Spleen (tissue), 13 donors: ENCODE data around the gene DYSF. TPM values are rescaled to one million over a fixed set of nuclear protein-coding genes. Genes with fewer than 3 reads are reported as not detected.
"Not testable (repeated sequence)": the region's sequence is repeated elsewhere in the genome, so short reads cannot be mapped to it uniquely, and the experiment has no call there.

Source experiments
- DNase-seq: peaks from one replicate; pipeline ENCODE4 v3.0.0-alpha.2; 2020
- H3K27ac ChIP-seq, 8 donors: fragments of 200-600 bp; sonication (generic) in 7 of 8; 1 replicate in 4 of 8; 2 replicates in 4 of 8; pipeline versions ENCODE4 v1.5.0 to v1.8.0; 2016 to 2021; ENCODE audit warnings: inconsistent platforms in 4 of 8, mild to moderate bottlenecking in 4 of 8, moderate library complexity in 1 of 8
- H3K27me3 ChIP-seq, 7 donors: fragments of 200-600 bp; sonication (generic) in 6 of 7; replicated peaks in 1 of 7; 1 replicate in 4 of 7; 2 replicates in 3 of 7; pipeline versions ENCODE4 v1.5.0 to v1.8.0; 2016 to 2021; ENCODE audit warnings: inconsistent platforms in 3 of 7, mild to moderate bottlenecking in 1 of 7
- H3K36me3 ChIP-seq, 6 donors: fragments of 200-600 bp; sonication (generic) in 5 of 6; 1 replicate in 4 of 6; 2 replicates in 2 of 6; pipeline versions ENCODE4 v1.5.0 to v1.8.0; 2016 to 2021; ENCODE audit warnings: inconsistent platforms in 2 of 6
- H3K4me1 ChIP-seq, 6 donors: fragments of 200-600 bp; sonication (generic) in 5 of 6; 1 replicate in 3 of 6; 2 replicates in 3 of 6; pipeline versions ENCODE4 v1.5.0 to v1.8.0; 2016 to 2021; ENCODE audit warnings: inconsistent platforms in 3 of 6
- H3K4me3 ChIP-seq, 8 donors: fragments of 200-600 bp; sonication (generic) in 7 of 8; 1 replicate in 4 of 8; 2 replicates in 4 of 8; pipeline versions ENCODE4 v1.5.0 to v1.8.0; 2016 to 2021; ENCODE audit warnings: inconsistent platforms in 4 of 8, mild to moderate bottlenecking in 4 of 8, moderate library complexity in 2 of 8
- H3K9me3 ChIP-seq, 8 donors: fragments of 200-600 bp; sonication (generic) in 7 of 8; 1 replicate in 4 of 8; 2 replicates in 4 of 8; pipeline versions ENCODE4 v1.5.0 to v1.8.0; 2016 to 2021; ENCODE audit warnings: inconsistent platforms in 4 of 8
- CTCF ChIP-seq, 11 experiments: fragments of 200-600 bp in 7 of 11; fragments of 450-650 bp in 4 of 11; sonication (generic) in 4 of 11; IDR thresholded peaks in 8 of 11; conservative IDR thresholded peaks in 3 of 11; 1 replicate in 7 of 11; 2 replicates in 4 of 11; pipeline versions ENCODE4 v1.4.0 to v1.8.0; 2016 to 2021; ENCODE audit warnings: antibody characterized with exemption in 11 of 11, inconsistent platforms in 4 of 11, mild to moderate bottlenecking in 1 of 11
- POLR2A ChIP-seq, 3 donors: fragments of 450-650 bp; IDR thresholded peaks; one replicate each; pipeline ENCODE4 v1.5.1; 2017; ENCODE audit warnings: antibody characterized with exemption in 3 of 3, mild to moderate bottlenecking in 1 of 3
- POLR2AphosphoS5 ChIP-seq, 3 donors: sonication (generic); formaldehyde crosslinking; IDR thresholded peaks; one replicate each; pipeline ENCODE4 v1.5.1; 2017; ENCODE audit warnings: antibody characterized with exemption in 3 of 3
- WGBS, 5 donors: extraction: QIAGEN DNeasy Blood & Tissue Kit in 3 of 5; methylation state at CpG; one replicate each; pipeline versions ENCODE4 v1.1.5 to v1.1.7; 2013 to 2018; 5-methylcytosine and 5-hydroxymethylcytosine counted together
- intact Hi-C: fragments of 100-400 bp; cut with DNase I; formaldehyde crosslinking; loops from one replicate; pipeline ENCODE4 v1.15.0; 2023; ENCODE audit warnings: low total_unique reads
- long read RNA-seq, 2 donors: transcript quantifications; one replicate each; lab custom pipeline, GENCODE V29; 2026
- polyA plus RNA-seq, 3 donors: library from polyadenylated mRNA; stranded (reverse); fragments of 200-250 nt; gene quantifications; one replicate each; pipeline ENCODE4 v1.2.1, GENCODE V29; 2013
- total RNA-seq, 7 donors: library from RNA; depleted of rRNA in 3 of 7; stranded (reverse); fragments of >200 nt in 3 of 7; fragmentation: NEBNext Ultra II Directional in 4 of 7; extraction: Animal tissue kit (Norgen Biotek cat#: 25700) in 4 of 7; gene quantifications; one replicate each; pipeline versions ENCODE4 v1.1.0 to v1.2.1, GENCODE V29; 2016 to 2021
- donor health status: healthy with polysubstance abuse.
- donor health status: DM: no; HTN: no; CAD: no; lungs with moderate emphysema.
- donor health status: DM: no; HTN: no; CAD: no.
- donor health status: Bipolar disorder and iron deficiency.
- donor health status: healthy.
- donor health status: DM: no; HTN: no; CAD: no.
- donor health status: DM: yes; HTN: yes; CAD: no.

The DYSF gene
- total RNA-seq = 100 to 1,000 TPM; 114 to 287 (median 142) TPM
- polyA plus RNA-seq = 10 to 100 TPM in 2 of 3 donors, 1 to 10 TPM in 1; 4.0 to 36.0 (median 13.7) TPM
- long read RNA-seq, donor 1, partial matches to known transcripts = 11 of 11 reads
- long read RNA-seq, donor 1, other reads (novel, unspliced or antisense) = 0 of 11 reads
- long read RNA-seq, donor 2, full-length matches to known transcripts = 2 of 2 reads
- long read RNA-seq, donor 2, partial matches to known transcripts = 0 of 2 reads
- long read RNA-seq, donor 2, other reads (novel, unspliced or antisense) = 0 of 2 reads

GRCh38 chr2:71453404-71454220 is at the start of gene DYSF:
DYSF (plus strand) TSS chr2:71453561.
- H3K4me1 ChIP-seq = peaks cover 29 to 99% (median 59%) of the 10 kb centered on the region in 6 donors
- peak; percentile 93 for DNase-seq
- peak in 2 of 3 donors; percentile 50 to 81 for TF ChIP-seq POLR2AphosphoS5 (IDR thresholded peaks at IDR 0.05)
- no peak for TF ChIP-seq POLR2A (IDR thresholded peaks at IDR 0.05)
- no peak for TF ChIP-seq CTCF (IDR thresholded peaks at IDR 0.05 in 8 of 11, conservative IDR thresholded peaks at IDR 0.05 in 3 of 11)
- intact Hi-C loops = no loop called here
- H3K4me3 ChIP-seq = peak within 1 kb of the TSS; percentile 30 to 76 (median 56)
- H3K27me3 ChIP-seq = peaks cover 0 to 35% (median 9%) of the 10 kb centered on the region in 7 donors
- H3K36me3 ChIP-seq = peaks cover 0 to 19% (median 0%) of the 10 kb centered on the region in 6 donors
- no peaks in the 10 kb centered on the region for H3K9me3 ChIP-seq
- H3K27ac ChIP-seq = peak within 1 kb of the TSS; percentile 37 to 95 (median 83)
- 2 to 4% (median 3%) methylated on average over 29 to 66 of the region's 66 CpGs for WGBS, 5 donors

DNA sequence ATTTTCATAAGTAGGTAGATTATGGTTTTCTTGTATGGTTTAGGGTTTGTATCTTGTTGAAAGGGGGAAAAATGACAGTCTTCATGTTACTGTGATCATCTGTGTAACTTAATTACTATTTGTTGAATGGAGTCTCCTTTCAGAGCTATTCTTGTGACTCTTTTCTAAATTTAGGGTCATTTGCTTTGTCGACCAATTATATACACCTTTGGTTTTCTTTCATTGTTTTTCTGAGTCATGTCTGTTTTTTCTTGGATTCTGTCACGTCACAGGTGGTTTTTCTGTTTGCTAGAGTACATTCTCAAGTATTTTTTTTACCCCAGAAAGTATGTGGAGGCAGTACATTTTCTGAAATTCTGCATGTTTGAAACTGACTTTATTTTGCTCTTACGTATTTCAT is 43.8 kb upstream of the DYSF start:
- TF ChIP-seq POLR2AphosphoS5 (IDR thresholded peaks at IDR 0.05) = no peak
- no peak for TF ChIP-seq POLR2A (IDR thresholded peaks at IDR 0.05)
- TF ChIP-seq CTCF (IDR thresholded peaks at IDR 0.05 in 8 of 11, conservative IDR thresholded peaks at IDR 0.05 in 3 of 11) = no peak
- DNase-seq = no peak
- WGBS, 5 donors = 90 to 98% (median 95%) methylated on average over 3 of the region's 3 CpGs
- peaks cover 3 to 65% (median 42%) of the 10 kb centered on the region in 6 donors for H3K36me3 ChIP-seq
- H3K4me3 ChIP-seq = no peak overlapping the region
- H3K27me3 ChIP-seq = no peaks in the 10 kb centered on the region
- intact Hi-C loops = no loop called here
- no peak overlapping the region for H3K27ac ChIP-seq
- H3K4me1 ChIP-seq = no peaks in the 10 kb centered on the region
- no peaks in the 10 kb centered on the region for H3K9me3 ChIP-seq

GRCh38 chr2:71410696-71411095 is 42.7 kb upstream of the DYSF start:
- Histone ChIP-seq H3K9me3 (no peaks in the 10 kb centered on the region), H3K27me3 (no peaks in the 10 kb centered on the region), H3K36me3 (peaks cover 3 to 54% (median 32%) of the 10 kb centered on the region in 6 donors), H3K4me1 (no peaks in the 10 kb centered on the region), H3K4me3 (no peak overlapping the region), H3K27ac (peak overlapping the region in 4 of 8 donors; percentile 8 to 39 (median 18))
- intact Hi-C loops = no loop called here
- TF ChIP-seq POLR2AphosphoS5 (IDR thresholded peaks at IDR 0.05) (no peak), POLR2A (IDR thresholded peaks at IDR 0.05) (no peak), CTCF (IDR thresholded peaks at IDR 0.05 in 8 of 11, conservative IDR thresholded peaks at IDR 0.05 in 3 of 11) (no peak)
- DNase-seq = no peak
- WGBS, 5 donors = 66 to 93% (median 90%) methylated on average over 4 of the region's 4 CpGs

- DNase-seq, H3K27me3 ChIP-seq, H3K9me3 ChIP-seq, intact Hi-C loops: not testable (repeated sequence)
- Histone ChIP-seq H3K36me3 (peaks cover 0 to 22% (median 3%) of the 10 kb centered on the region in 6 donors), H3K4me1 (peaks cover 3 to 31% (median 8%) of the 10 kb centered on the region in 6 donors), H3K4me3 (peak overlapping the region in 4 of 8 donors; percentile 30 to 60 (median 35)), H3K27ac (peak overlapping the region in 5 of 8 donors; percentile 67 to 85 (median 73))
- 7 to 35% (median 27%) methylated on average over 3 to 7 of the region's 15 CpGs; no CpG with 5 or more reads in 2 of the 5 donors for WGBS, 5 donors
These were observed 36.5 kb upstream of the DYSF start for GRCh38 chr2:71416866-71417265.
